WTC11 (cell line): ENCODE data around the gene SYT8. TPM values are rescaled to one million over a fixed set of nuclear protein-coding genes. Genes with fewer than 3 reads are reported as not detected.
A peak's percentile ranks its signal among the peaks of the same experiment; 100 is the strongest.

Source experiments
- ATAC-seq: fragments of 200-7000 bp; cut with Tn5 transposase; 2 replicates; pipeline ENCODE4 v1.10.0; 2021; ENCODE audit warnings: mild to moderate bottlenecking, moderate library complexity
- CTCF ChIA-PET: fragments of 300-600 bp; sonication (Branson Sonifier 250); formaldehyde crosslinking; loops from one replicate; lab custom pipeline; 2021; ENCODE audit warnings: antibody characterized with exemption; lab: Charles Lee
- POLR2A ChIA-PET: fragments of 350-600 bp; sonication (Branson Sonifier 250); formaldehyde crosslinking; loops from one replicate; lab custom pipeline; 2021; ENCODE audit warnings: antibody characterized with exemption; lab: Charles Lee
- DNase-seq: peaks from one replicate; pipeline ENCODE4 v3.0.0; 2021; ENCODE audit warnings: low spot score
- H3K27ac Mint-ChIP-seq: 2 replicates; pipeline ENCODE4 v1.8.0; 2021; ENCODE audit warnings: mixed read lengths
- H3K27me3 Mint-ChIP-seq: 2 replicates; pipeline ENCODE4 v1.8.0; 2021; ENCODE audit warnings: low read depth, mild to moderate bottlenecking, moderate library complexity, mixed read lengths
- H3K36me3 Mint-ChIP-seq: 2 replicates; pipeline ENCODE4 v1.8.0; 2021; ENCODE audit warnings: mixed read lengths
- H3K4me1 Mint-ChIP-seq: 2 replicates; pipeline ENCODE4 v1.8.0; 2022; ENCODE audit warnings: mixed read lengths
- H3K4me3 Mint-ChIP-seq: 2 replicates; pipeline ENCODE4 v1.8.0; 2021; ENCODE audit warnings: mild to moderate bottlenecking, moderate library complexity, mixed read lengths
- H3K9me3 Mint-ChIP-seq: 2 replicates; pipeline ENCODE4 v1.8.0; 2021; ENCODE audit warnings: mixed read lengths
- E2F1 ChIP-seq: sonication (generic); formaldehyde crosslinking; IDR thresholded peaks from 2 replicates; pipeline ENCODE4 v1.8.0; 2022; ENCODE audit warnings: mild to moderate bottlenecking, missing genetic modification reagents
- GABPB1 ChIP-seq: sonication (generic); formaldehyde crosslinking; IDR thresholded peaks from 2 replicates; pipeline ENCODE4 v1.8.1; 2023; ENCODE audit warnings: mild to moderate bottlenecking, missing genetic modification reagents
- GRHL2 ChIP-seq: fragments of 250-450 bp; sonication (Bioruptor Pico); IDR thresholded peaks from 2 replicates; pipeline ENCODE4 v1.8.0; 2022; ENCODE audit warnings: mild to moderate bottlenecking, moderate library complexity; ENCODE audit not compliant: insufficient replicate concordance, severe bottlenecking
- IRF2 ChIP-seq: sonication (generic); formaldehyde crosslinking; IDR thresholded peaks from 2 replicates; pipeline ENCODE4 v1.8.0; 2022; ENCODE audit warnings: low read depth, missing genetic modification reagents, borderline replicate concordance
- KAT7 ChIP-seq: sonication (generic); formaldehyde crosslinking; IDR thresholded peaks from 2 replicates; pipeline ENCODE4 v1.8.1; 2023; ENCODE audit warnings: missing genetic modification reagents, mild to moderate bottlenecking, borderline replicate concordance
- MLX ChIP-seq: sonication (generic); formaldehyde crosslinking; IDR thresholded peaks from 2 replicates; pipeline ENCODE4 v1.8.1; 2023; ENCODE audit warnings: mild to moderate bottlenecking, missing genetic modification reagents, moderate library complexity
- NFE2L1 ChIP-seq: sonication (generic); formaldehyde crosslinking; IDR thresholded peaks from 2 replicates; pipeline ENCODE4 v1.8.1; 2023; ENCODE audit warnings: missing genetic modification reagents
- NR2C2 ChIP-seq: sonication (generic); formaldehyde crosslinking; IDR thresholded peaks from 2 replicates; pipeline ENCODE4 v1.8.0; 2022; ENCODE audit warnings: mild to moderate bottlenecking, missing genetic modification reagents
- STAT6 ChIP-seq: sonication (generic); formaldehyde crosslinking; conservative IDR thresholded peaks from 2 replicates; pipeline ENCODE4 v1.8.1; 2023; ENCODE audit warnings: mild to moderate bottlenecking, low read depth, missing genetic modification reagents, moderate library complexity
- TCF7 ChIP-seq: sonication (generic); formaldehyde crosslinking; IDR thresholded peaks from 2 replicates; pipeline ENCODE4 v1.8.0; 2022; ENCODE audit warnings: mild to moderate bottlenecking, low read depth, missing genetic modification reagents, moderate library complexity
- TEAD1 ChIP-seq: sonication (generic); formaldehyde crosslinking; IDR thresholded peaks from 2 replicates; pipeline ENCODE4 v1.8.0; 2022; ENCODE audit warnings: mild to moderate bottlenecking, missing genetic modification reagents
- TP53 ChIP-seq: sonication (generic); formaldehyde crosslinking; IDR thresholded peaks from 2 replicates; pipeline ENCODE4 v1.8.1; 2023; ENCODE audit warnings: mild to moderate bottlenecking, missing genetic modification reagents
- ZNF232 ChIP-seq: sonication (generic); formaldehyde crosslinking; IDR thresholded peaks from 2 replicates; pipeline ENCODE4 v1.8.0; 2022; ENCODE audit warnings: mild to moderate bottlenecking, missing genetic modification reagents
- ZNF317 ChIP-seq: sonication (generic); formaldehyde crosslinking; IDR thresholded peaks from 2 replicates; pipeline ENCODE4 v1.8.1; 2023; ENCODE audit warnings: low read depth, mild to moderate bottlenecking, moderate library complexity, missing genetic modification reagents, borderline replicate concordance
- ZNF396 ChIP-seq: fragments of 250-450 bp; sonication (Bioruptor Pico); IDR thresholded peaks from 2 replicates; pipeline ENCODE4 v1.8.0; 2021; ENCODE audit warnings: mild to moderate bottlenecking, moderate library complexity, borderline replicate concordance
- ZNF671 ChIP-seq: fragments of 250-450 bp; sonication (Bioruptor Pico); IDR thresholded peaks from 2 replicates; pipeline ENCODE4 v1.8.0; 2021; ENCODE audit warnings: mild to moderate bottlenecking
- total RNA-seq: library from RNA; stranded (reverse); gene quantifications from 3 replicates; pipeline ENCODE4 v1.2.3, GENCODE V29; 2021
- TF ChIP-seq, protein P1 (sequence below): sonication (generic); formaldehyde crosslinking; IDR thresholded peaks from 2 replicates; pipeline ENCODE4 v1.8.1; 2023; ENCODE audit warnings: mild to moderate bottlenecking, missing genetic modification reagents
- TF ChIP-seq, protein P2 (sequence below): sonication (generic); formaldehyde crosslinking; IDR thresholded peaks from 2 replicates; pipeline ENCODE4 v1.8.0; 2023; ENCODE audit warnings: missing genetic modification reagents

SYT8 gene
- total RNA-seq, 1 experiment from 2014 or later, result 0.37 TPM

DNA sequence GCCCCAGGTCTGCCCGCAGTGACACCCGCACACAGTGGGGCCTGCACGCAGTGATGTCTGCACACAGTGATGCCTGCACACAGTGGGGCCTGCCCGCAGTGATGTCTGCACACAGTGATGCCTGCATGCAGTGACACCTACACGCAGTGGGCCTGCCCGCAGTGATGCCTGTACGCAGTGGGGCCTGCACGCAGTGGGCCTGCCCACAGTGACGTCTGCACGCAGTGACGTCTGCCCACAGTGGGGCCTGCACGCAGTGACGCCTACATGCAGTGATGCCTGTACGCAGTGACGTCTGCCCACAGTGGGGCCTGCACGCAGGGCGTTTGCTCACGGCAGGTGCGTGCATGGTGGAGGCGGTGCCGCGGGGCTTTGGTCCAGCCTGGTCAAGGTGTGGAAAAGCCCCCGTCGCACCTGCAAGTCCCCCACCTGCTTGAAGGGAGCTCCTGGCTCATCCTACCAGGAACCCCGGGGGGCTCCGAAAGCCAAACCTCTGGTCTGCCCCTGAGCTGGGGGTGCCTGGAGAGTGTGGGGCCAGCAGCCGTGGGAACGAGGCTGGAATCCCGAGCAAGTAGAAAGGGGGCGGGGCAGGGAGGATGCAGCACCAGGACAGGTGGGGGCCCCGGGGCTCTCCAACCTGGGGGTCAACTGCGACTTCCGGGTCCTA lies 8.9 kb upstream of the SYT8 start (continued):
- TF ChIP-seq MLX (CRISPR knock-in tag) (no peak), KAT7 (CRISPR knock-in tag) (no peak)
- TF ChIP-seq, protein P1, sequence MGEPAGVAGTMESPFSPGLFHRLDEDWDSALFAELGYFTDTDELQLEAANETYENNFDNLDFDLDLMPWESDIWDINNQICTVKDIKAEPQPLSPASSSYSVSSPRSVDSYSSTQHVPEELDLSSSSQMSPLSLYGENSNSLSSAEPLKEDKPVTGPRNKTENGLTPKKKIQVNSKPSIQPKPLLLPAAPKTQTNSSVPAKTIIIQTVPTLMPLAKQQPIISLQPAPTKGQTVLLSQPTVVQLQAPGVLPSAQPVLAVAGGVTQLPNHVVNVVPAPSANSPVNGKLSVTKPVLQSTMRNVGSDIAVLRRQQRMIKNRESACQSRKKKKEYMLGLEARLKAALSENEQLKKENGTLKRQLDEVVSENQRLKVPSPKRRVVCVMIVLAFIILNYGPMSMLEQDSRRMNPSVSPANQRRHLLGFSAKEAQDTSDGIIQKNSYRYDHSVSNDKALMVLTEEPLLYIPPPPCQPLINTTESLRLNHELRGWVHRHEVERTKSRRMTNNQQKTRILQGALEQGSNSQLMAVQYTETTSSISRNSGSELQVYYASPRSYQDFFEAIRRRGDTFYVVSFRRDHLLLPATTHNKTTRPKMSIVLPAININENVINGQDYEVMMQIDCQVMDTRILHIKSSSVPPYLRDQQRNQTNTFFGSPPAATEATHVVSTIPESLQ (CRISPR knock-in tag), result no peak

DNA sequence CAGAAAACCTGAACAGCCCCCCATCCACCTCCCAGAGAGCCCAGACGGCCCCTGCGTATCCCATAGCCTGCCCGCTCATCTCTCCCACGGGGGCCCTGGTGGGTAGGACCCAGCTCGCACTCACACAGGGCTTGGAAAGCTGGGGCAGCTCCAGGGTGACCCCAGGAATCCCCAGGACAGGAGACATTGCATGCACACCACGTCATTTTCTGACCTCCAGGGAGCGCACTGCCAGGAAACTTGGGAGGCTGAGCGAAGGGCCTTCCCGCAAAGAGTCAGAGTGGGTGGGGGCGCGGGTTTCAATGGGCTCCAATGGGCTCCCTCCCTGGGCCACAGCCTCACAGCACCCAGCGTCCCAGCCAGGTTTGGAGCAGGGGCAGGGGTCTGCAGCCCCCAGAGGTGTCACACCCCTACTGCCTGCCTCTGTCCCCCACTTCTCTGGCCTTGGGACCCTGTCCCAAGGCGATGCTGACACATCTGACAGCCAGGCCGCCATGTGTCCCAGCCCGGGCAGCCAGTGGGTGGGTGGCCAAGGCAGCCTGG lies 8.2 kb upstream of the SYT8 start:
- TF ChIP-seq TEAD1 (CRISPR knock-in tag), result no peak
- TF ChIP-seq TP53 (CRISPR knock-in tag), result no peak
- 0 out of 2 replicates have a peak, but pooled peaks have one; percentile 8 for TF ChIP-seq GABPB1
- H3K36me3 Mint-ChIP-seq, result no peaks in the 10 kb centered on the region
- CTCF ChIA-PET, result interaction anchor here (0.8 to 5.6 kb wide), 8 partner anchors 14 to 330 kb away, joined by 3 to 93 read pairs (median 12); no protein-coding TSS in a partner anchor
- DNase-seq, result peak; percentile 58
- H3K4me3 Mint-ChIP-seq, result no peak overlapping the region
- H3K9me3 Mint-ChIP-seq, result peaks cover 4% of the 10 kb centered on the region; the same call in 1 of the 2 replicates
- peaks cover 2% of the 10 kb centered on the region; the same call in 1 of the 2 replicates for H3K4me1 Mint-ChIP-seq
- no peak overlapping the region for H3K27ac Mint-ChIP-seq
- POLR2A ChIA-PET, result no interaction called here
- peak; percentile 25; the same call in 1 of the 2 replicates for ATAC-seq
- no peaks in the 10 kb centered on the region; the same call in none of the 2 replicates for H3K27me3 Mint-ChIP-seq

- POLR2A ChIA-PET, result no interaction called here
- no peak for DNase-seq
- TF ChIP-seq E2F1, result no peak
- no peak for TF ChIP-seq NFE2L1 (CRISPR knock-in tag)
- TF ChIP-seq NR2C2 (CRISPR knock-in tag), result no peak
- no peak for TF ChIP-seq ZNF317 (CRISPR knock-in tag)
- no peak for TF ChIP-seq IRF2
- no peak for TF ChIP-seq TP53 (CRISPR knock-in tag)
- no peak for TF ChIP-seq ZNF396 (CRISPR knock-in tag)
- TF ChIP-seq KAT7 (CRISPR knock-in tag), result no peak
- no peak for TF ChIP-seq MLX (CRISPR knock-in tag)
- no peak for TF ChIP-seq TCF7 (CRISPR knock-in tag)
- TF ChIP-seq STAT6 (CRISPR knock-in tag), result no peak
- no peak for TF ChIP-seq ZNF232 (CRISPR knock-in tag)
- no peak for TF ChIP-seq GRHL2 (CRISPR knock-in tag)
- TF ChIP-seq, protein P2, sequence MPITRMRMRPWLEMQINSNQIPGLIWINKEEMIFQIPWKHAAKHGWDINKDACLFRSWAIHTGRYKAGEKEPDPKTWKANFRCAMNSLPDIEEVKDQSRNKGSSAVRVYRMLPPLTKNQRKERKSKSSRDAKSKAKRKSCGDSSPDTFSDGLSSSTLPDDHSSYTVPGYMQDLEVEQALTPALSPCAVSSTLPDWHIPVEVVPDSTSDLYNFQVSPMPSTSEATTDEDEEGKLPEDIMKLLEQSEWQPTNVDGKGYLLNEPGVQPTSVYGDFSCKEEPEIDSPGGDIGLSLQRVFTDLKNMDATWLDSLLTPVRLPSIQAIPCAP (CRISPR knock-in tag), result no peak
- no peak for TF ChIP-seq ZNF671 (CRISPR knock-in tag)
These were observed 7.5 kb upstream of the SYT8 start for GRCh38 chr11:1827095-1827813.

More at GRCh38 chr11:1827095-1827813, 7.5 kb upstream of the SYT8 start:
- no peak overlapping the region for H3K4me3 Mint-ChIP-seq
- H3K4me1 Mint-ChIP-seq, result peaks cover 4% of the 10 kb centered on the region; the same call in 1 of the 2 replicates
- no peak overlapping the region for H3K27ac Mint-ChIP-seq
- no peak for ATAC-seq
- no peaks in the 10 kb centered on the region for H3K36me3 Mint-ChIP-seq
- no peaks in the 10 kb centered on the region for H3K9me3 Mint-ChIP-seq
- no peaks in the 10 kb centered on the region; the same call in 1 of the 2 replicates for H3K27me3 Mint-ChIP-seq
- CTCF ChIA-PET, result interaction anchor here (0.8 to 5.6 kb wide), 6 partner anchors 13 to 329 kb away, joined by 3 to 93 read pairs (median 6); no protein-coding TSS in a partner anchor
